Activated CD4-positive, alpha-beta T cell treated with anti-CD3 and anti-CD28 coated beads for 36 hours (primary cell): ENCODE results near the gene COL4A4. TPM values are rescaled to one million over a fixed set of nuclear protein-coding genes. Genes with fewer than 3 reads are reported as not detected.

Experiments used
- ATAC-seq: fragments of 200-7000 bp; cut with Tn5 transposase; one replicate; pipeline ENCODE4 v1.10.0; 2021; ENCODE audit warnings: mild to moderate bottlenecking, moderate library complexity
- CTCF ChIA-PET: fragments of 350-600 bp; sonication (Branson Sonifier 250); formaldehyde crosslinking; loops from one replicate; lab custom pipeline; 2021; ENCODE audit warnings: antibody characterized with exemption; lab: Charles Lee
- POLR2A ChIA-PET: fragments of 350-600 bp; sonication (Branson Sonifier 250); formaldehyde crosslinking; loops from one replicate; lab custom pipeline; 2021; ENCODE audit warnings: antibody characterized with exemption, inconsistent platforms; lab: Charles Lee
- DNase-seq: peaks from one replicate; pipeline ENCODE4 v3.0.0-alpha.2; 2020
- H3K27ac Mint-ChIP-seq: one replicate; pipeline ENCODE4 v1.8.0; 2021; ENCODE audit warnings: mixed read lengths
- H3K27me3 Mint-ChIP-seq: one replicate; pipeline ENCODE4 v1.8.0; 2021; ENCODE audit warnings: mixed read lengths
- H3K36me3 Mint-ChIP-seq: one replicate; pipeline ENCODE4 v1.8.0; 2021; ENCODE audit warnings: low read depth, mixed read lengths
- H3K4me1 Mint-ChIP-seq: one replicate; pipeline ENCODE4 v1.8.0; 2021; ENCODE audit warnings: mixed read lengths
- H3K4me3 Mint-ChIP-seq: one replicate; pipeline ENCODE4 v1.8.0; 2021; ENCODE audit warnings: mild to moderate bottlenecking, moderate library complexity, mixed read lengths
- H3K9me3 Mint-ChIP-seq: one replicate; pipeline ENCODE4 v1.8.0; 2021; ENCODE audit warnings: low read depth, mixed read lengths
- intact Hi-C, 2 experiments: fragments of 100-400 bp; cut with DNase I in 1 of 2; cut with micrococcal nuclease in 1 of 2; formaldehyde crosslinking; loops; one replicate each; pipeline versions ENCODE4 v1.14.2 to v1.15.1; 2022 to 2024; cut with DNase I, micrococcal nuclease
- total RNA-seq, 2 experiments: library from RNA; stranded (reverse); gene quantifications; one replicate each; pipeline ENCODE4 v1.2.3, GENCODE V29; 2021

COL4A4 gene
- total RNA-seq, 2 experiments from 2014 or later: not detected

GRCh38 chr2:226956659-226957058, 207.3 kb downstream of the COL4A4 start:
- peaks cover 7% of the 10 kb centered on the region for H3K4me1 Mint-ChIP-seq
- POLR2A ChIA-PET: no interaction called here
- no peaks in the 10 kb centered on the region for H3K27me3 Mint-ChIP-seq
- DNase-seq (no peak), ATAC-seq (no peak)
- CTCF ChIA-PET: no interaction called here
- no peak overlapping the region for H3K27ac Mint-ChIP-seq
- peaks cover 12% of the 10 kb centered on the region for H3K9me3 Mint-ChIP-seq
- H3K36me3 Mint-ChIP-seq: peaks cover 28% of the 10 kb centered on the region
- H3K4me3 Mint-ChIP-seq: no peak overlapping the region
- intact Hi-C loops: no loop called here

GRCh38 chr2:226953826-226954225, 210.2 kb downstream of the COL4A4 start:
- ChIA-PET POLR2A (no interaction called here), CTCF (interaction anchor here (1.2 kb wide), 1 partner anchor 20 kb away, joined by 3 read pairs; no protein-coding TSS in a partner anchor)
- H3K4me3 Mint-ChIP-seq: no peak overlapping the region
- H3K36me3 Mint-ChIP-seq: peaks cover 35% of the 10 kb centered on the region
- peaks cover 7% of the 10 kb centered on the region for H3K4me1 Mint-ChIP-seq
- no peak for DNase-seq
- no peak overlapping the region for H3K27ac Mint-ChIP-seq
- H3K9me3 Mint-ChIP-seq: peaks cover 10% of the 10 kb centered on the region
- ATAC-seq: no peak
- no peaks in the 10 kb centered on the region for H3K27me3 Mint-ChIP-seq
- intact Hi-C loops: no loop called here

GRCh38 chr2:226953206-226953605, 210.8 kb downstream of the COL4A4 start:
- intact Hi-C loops: no loop called here
- no peak for DNase-seq
- Mint-ChIP-seq H3K4me3 (no peak overlapping the region), H3K36me3 (peaks cover 35% of the 10 kb centered on the region), H3K27me3 (no peaks in the 10 kb centered on the region), H3K9me3 (peaks cover 10% of the 10 kb centered on the region), H3K27ac (no peak overlapping the region), H3K4me1 (peaks cover 7% of the 10 kb centered on the region)
- CTCF ChIA-PET: no interaction called here
- POLR2A ChIA-PET: no interaction called here
- ATAC-seq: no peak

Other genes starting within 250 kb of the COL4A4 start
- not detected for gene COL4A3, start 419 bp upstream of the COL4A4 start, total RNA-seq
- 100 to 1,000 TPM in 1 of 2 experiments, 10 to 100 TPM in 1; 78.3 to 104 TPM for gene MFF, start 161.0 kb upstream of the COL4A4 start, total RNA-seq
- gene TM4SF20, start 215.1 kb upstream of the COL4A4 start, total RNA-seq: not detected
- not detected for gene SCYGR1, start 223.7 kb upstream of the COL4A4 start, total RNA-seq